Neural cell (in vitro differentiated cells): ENCODE results near the gene RUFY4. TPM values are rescaled to one million over a fixed set of nuclear protein-coding genes. Genes with fewer than 3 reads are reported as not detected.

ENCODE experiments used
- H2AFZ ChIP-seq: fragments of 200-600, 300-800 bp; sonication (generic), shearing (Covaris generic); 2 replicates; pipeline ENCODE4 v1.6.0; 2014; ENCODE audit warnings: low read depth, mild to moderate bottlenecking, antibody characterized with exemption, low read length, moderate library complexity
- H3F3A ChIP-seq: fragments of 200-600 bp; shearing (Covaris generic); 2 replicates; pipeline ENCODE4 v1.6.1; 2016; ENCODE audit warnings: mild to moderate bottlenecking, moderate library complexity, mixed read lengths, antibody characterized with exemption, low read length; ENCODE audit not compliant: insufficient read depth, poor library complexity, severe bottlenecking
- H3K27ac ChIP-seq: fragments of 200-600, 300-800 bp; sonication (generic), shearing (Covaris generic); 2 replicates; pipeline ENCODE4 v1.5.1; 2014; ENCODE audit warnings: mild to moderate bottlenecking, low read length, moderate library complexity
- H3K27me3 ChIP-seq: fragments of 300-800, 200-600 bp; sonication (generic), shearing (Covaris generic); 2 replicates; pipeline ENCODE4 v1.6.0; 2014; ENCODE audit warnings: mild to moderate bottlenecking, low read depth, low read length, moderate library complexity; ENCODE audit not compliant: insufficient read depth
- H3K36me3 ChIP-seq: fragments of 300-800, 200-600 bp; sonication (generic), shearing (Covaris generic); 2 replicates; pipeline ENCODE4 v1.5.1; 2014; ENCODE audit warnings: mild to moderate bottlenecking, antibody characterized with exemption, low read length, moderate library complexity; ENCODE audit not compliant: insufficient read depth
- H3K4me2 ChIP-seq: fragments of 300-800, 200-600 bp; sonication (generic), shearing (Covaris generic); 2 replicates; pipeline ENCODE4 v1.6.0; 2014; ENCODE audit warnings: mild to moderate bottlenecking, low read length
- H3K4me3 ChIP-seq: fragments of 300-800, 200-600 bp; sonication (generic), shearing (Covaris generic); 2 replicates; pipeline ENCODE4 v1.5.1; 2014; ENCODE audit warnings: mild to moderate bottlenecking, low read length, moderate library complexity
- H3K79me2 ChIP-seq: fragments of 200-600 bp; shearing (Covaris generic); replicated peaks from 2 replicates; pipeline ENCODE4 v1.6.0; 2014; ENCODE audit warnings: mild to moderate bottlenecking, low read length, moderate library complexity; ENCODE audit not compliant: insufficient read depth
- H3K9ac ChIP-seq: fragments of 300-800, 200-600 bp; sonication (generic), shearing (Covaris generic); 2 replicates; pipeline ENCODE4 v1.6.1; 2016; ENCODE audit warnings: mild to moderate bottlenecking, low read length, mixed read lengths
- H3K9me2 ChIP-seq: fragments of 200-600 bp; shearing (Covaris generic); 2 replicates; pipeline ENCODE4 v1.6.1; 2016; ENCODE audit warnings: mild to moderate bottlenecking, low read length, mixed read lengths; ENCODE audit not compliant: insufficient read depth
- H3K9me3 ChIP-seq: fragments of 200-600, 300-800 bp; sonication (generic), shearing (Covaris generic); 2 replicates; pipeline ENCODE4 v1.6.1; 2016; ENCODE audit warnings: mild to moderate bottlenecking, mixed run types, low read length, moderate library complexity, mixed read lengths
- H4K20me1 ChIP-seq: fragments of 200-600 bp; shearing (Covaris generic); 2 replicates; pipeline ENCODE4 v1.6.1; 2016; ENCODE audit warnings: mild to moderate bottlenecking, mixed run types; ENCODE audit not compliant: insufficient read depth
- CTCF ChIP-seq: fragments of 450-650 bp; IDR thresholded peaks from 2 replicates; pipeline ENCODE4 v1.5.1; 2014; ENCODE audit warnings: antibody characterized with exemption, mild to moderate bottlenecking, moderate library complexity; ENCODE audit not compliant: poor library complexity, severe bottlenecking
- EP300 ChIP-seq: fragments of 450-650 bp; conservative IDR thresholded peaks from 2 replicates; pipeline ENCODE4 v1.6.1; 2014; ENCODE audit warnings: antibody characterized with exemption, mild to moderate bottlenecking, moderate library complexity; ENCODE audit not compliant: poor library complexity, severe bottlenecking
- EZH2 ChIP-seq: fragments of 200-600, 300-800 bp; shearing (Covaris generic), sonication (generic); IDR thresholded peaks from 2 replicates; pipeline ENCODE4 v1.6.1; 2014; ENCODE audit warnings: antibody characterized with exemption, low read length, borderline replicate concordance, mild to moderate bottlenecking; ENCODE audit not compliant: insufficient read depth, poor library complexity, severe bottlenecking
- MXI1 ChIP-seq: fragments of 450-650 bp; conservative IDR thresholded peaks from 2 replicates; pipeline ENCODE4 v1.6.1; 2014; ENCODE audit warnings: antibody characterized with exemption, mild to moderate bottlenecking; ENCODE audit not compliant: poor library complexity, severe bottlenecking
- POLR2AphosphoS5 ChIP-seq: IDR thresholded peaks from 2 replicates; pipeline ENCODE4 v1.6.1; 2012
- RAD21 ChIP-seq: fragments of 450-650 bp; conservative IDR thresholded peaks from 2 replicates; pipeline ENCODE4 v1.6.1; 2014; ENCODE audit warnings: antibody characterized with exemption, mild to moderate bottlenecking, moderate library complexity
- SMC3 ChIP-seq: fragments of 450-650 bp; conservative IDR thresholded peaks from 2 replicates; pipeline ENCODE4 v1.6.1; 2014; ENCODE audit warnings: antibody characterized with exemption, mild to moderate bottlenecking, moderate library complexity; ENCODE audit not compliant: poor library complexity
- TAF1 ChIP-seq: IDR thresholded peaks from 2 replicates; pipeline ENCODE4 v1.6.1; 2012; ENCODE audit warnings: low read depth
- polyA plus RNA-seq: library from polyadenylated mRNA; depleted of rRNA; stranded (reverse); fragments of >200 nt; gene quantifications from 2 replicates; pipeline ENCODE4 v1.2.3, GENCODE V29; 2014
- TF ChIP-seq, protein P1 (sequence below): IDR thresholded peaks from 2 replicates; pipeline ENCODE4 v1.6.1; 2012; ENCODE audit warnings: borderline replicate concordance

Gene RUFY4
- polyA plus RNA-seq, 1 donor from 2014 or later, result not detected

DNA sequence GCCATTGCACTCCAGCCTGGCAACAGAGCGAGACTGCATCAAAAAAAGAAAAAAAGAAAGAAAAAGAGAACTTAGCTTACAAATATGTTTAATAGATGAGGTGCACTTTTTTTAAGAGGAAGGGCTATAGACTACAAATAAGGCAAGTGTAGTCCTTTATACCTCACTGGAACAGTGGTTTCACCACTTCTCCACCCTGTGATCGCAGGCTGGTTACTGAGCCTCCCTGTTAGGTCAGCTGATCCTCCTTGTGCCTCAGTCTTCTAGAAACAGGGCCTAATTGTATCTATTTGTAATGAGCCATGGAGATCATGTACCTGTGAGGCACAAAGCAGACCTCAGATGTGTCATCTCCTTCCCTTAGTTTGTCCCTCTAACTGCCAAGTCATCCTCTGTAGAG is 61.3 kb downstream of the RUFY4 start:
- TF ChIP-seq TAF1, result no peak
- no peak for TF ChIP-seq POLR2AphosphoS5
- no peak for TF ChIP-seq RAD21
- no peak for TF ChIP-seq EZH2
- TF ChIP-seq MXI1, result no peak
- Histone ChIP-seq H3K9ac (no peak overlapping the region), H3K4me3 (no peak overlapping the region), H3K4me2 (no peak overlapping the region), H2AFZ (no peak overlapping the region), H3K27me3 (no peaks in the 10 kb centered on the region), H4K20me1 (no peaks in the 10 kb centered on the region), H3F3A (no peaks in the 10 kb centered on the region), H3K36me3 (no peaks in the 10 kb centered on the region), H3K27ac (no peak overlapping the region), H3K9me2 (no peaks in the 10 kb centered on the region), H3K79me2 (no peaks in the 10 kb centered on the region), H3K9me3 (no peaks in the 10 kb centered on the region)

- Histone ChIP-seq H3K27me3 (no peaks in the 10 kb centered on the region), H3K4me2 (no peak overlapping the region), H4K20me1 (no peaks in the 10 kb centered on the region), H3F3A (no peaks in the 10 kb centered on the region), H3K4me3 (no peak overlapping the region), H2AFZ (no peak overlapping the region), H3K9me2 (no peaks in the 10 kb centered on the region), H3K36me3 (no peaks in the 10 kb centered on the region), H3K9ac (no peak overlapping the region), H3K9me3 (no peaks in the 10 kb centered on the region), H3K79me2 (no peaks in the 10 kb centered on the region), H3K27ac (no peak overlapping the region)
- TF ChIP-seq POLR2AphosphoS5 (no peak), MXI1 (no peak), RAD21 (no peak), TAF1 (no peak)
- TF ChIP-seq, protein P1, sequence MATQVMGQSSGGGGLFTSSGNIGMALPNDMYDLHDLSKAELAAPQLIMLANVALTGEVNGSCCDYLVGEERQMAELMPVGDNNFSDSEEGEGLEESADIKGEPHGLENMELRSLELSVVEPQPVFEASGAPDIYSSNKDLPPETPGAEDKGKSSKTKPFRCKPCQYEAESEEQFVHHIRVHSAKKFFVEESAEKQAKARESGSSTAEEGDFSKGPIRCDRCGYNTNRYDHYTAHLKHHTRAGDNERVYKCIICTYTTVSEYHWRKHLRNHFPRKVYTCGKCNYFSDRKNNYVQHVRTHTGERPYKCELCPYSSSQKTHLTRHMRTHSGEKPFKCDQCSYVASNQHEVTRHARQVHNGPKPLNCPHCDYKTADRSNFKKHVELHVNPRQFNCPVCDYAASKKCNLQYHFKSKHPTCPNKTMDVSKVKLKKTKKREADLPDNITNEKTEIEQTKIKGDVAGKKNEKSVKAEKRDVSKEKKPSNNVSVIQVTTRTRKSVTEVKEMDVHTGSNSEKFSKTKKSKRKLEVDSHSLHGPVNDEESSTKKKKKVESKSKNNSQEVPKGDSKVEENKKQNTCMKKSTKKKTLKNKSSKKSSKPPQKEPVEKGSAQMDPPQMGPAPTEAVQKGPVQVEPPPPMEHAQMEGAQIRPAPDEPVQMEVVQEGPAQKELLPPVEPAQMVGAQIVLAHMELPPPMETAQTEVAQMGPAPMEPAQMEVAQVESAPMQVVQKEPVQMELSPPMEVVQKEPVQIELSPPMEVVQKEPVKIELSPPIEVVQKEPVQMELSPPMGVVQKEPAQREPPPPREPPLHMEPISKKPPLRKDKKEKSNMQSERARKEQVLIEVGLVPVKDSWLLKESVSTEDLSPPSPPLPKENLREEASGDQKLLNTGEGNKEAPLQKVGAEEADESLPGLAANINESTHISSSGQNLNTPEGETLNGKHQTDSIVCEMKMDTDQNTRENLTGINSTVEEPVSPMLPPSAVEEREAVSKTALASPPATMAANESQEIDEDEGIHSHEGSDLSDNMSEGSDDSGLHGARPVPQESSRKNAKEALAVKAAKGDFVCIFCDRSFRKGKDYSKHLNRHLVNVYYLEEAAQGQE, result no peak
These were observed 61.8 kb downstream of the RUFY4 start for GRCh38 chr2:218130822-218131221.

DNA sequence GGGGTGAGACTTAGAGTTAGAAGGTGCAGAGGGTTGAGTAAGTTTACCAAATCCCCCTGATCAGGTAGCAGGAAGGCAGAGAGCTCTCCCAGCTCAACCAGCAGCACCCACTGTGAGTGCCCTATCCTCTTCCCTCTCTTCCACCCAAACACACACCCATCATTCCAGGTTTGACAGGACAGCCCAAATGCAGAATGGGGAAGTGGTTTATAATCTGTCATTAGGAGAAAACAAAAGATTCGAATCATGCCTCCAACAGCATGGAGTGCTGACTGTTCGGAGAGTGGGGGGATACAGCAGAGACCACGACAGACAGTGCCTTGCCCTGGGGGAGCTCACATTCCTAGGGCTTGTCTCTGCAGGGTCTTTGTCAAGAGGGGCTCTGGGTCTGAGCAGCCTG is 68.5 kb downstream of the RUFY4 start:
- TF ChIP-seq RAD21 (no peak), TAF1 (no peak), CTCF (no peak), MXI1 (no peak), SMC3 (no peak), POLR2AphosphoS5 (no peak), EP300 (no peak), EZH2 (no peak)
- TF ChIP-seq, protein P1, result no peak
- Histone ChIP-seq H3K27me3 (no peaks in the 10 kb centered on the region), H3F3A (no peaks in the 10 kb centered on the region), H3K9me3 (no peaks in the 10 kb centered on the region), H3K79me2 (no peaks in the 10 kb centered on the region), H3K36me3 (no peaks in the 10 kb centered on the region), H3K4me3 (no peak overlapping the region), H2AFZ (no peak overlapping the region), H4K20me1 (no peaks in the 10 kb centered on the region), H3K27ac (no peak overlapping the region), H3K9me2 (no peaks in the 10 kb centered on the region), H3K4me2 (no peak overlapping the region), H3K9ac (no peak overlapping the region)
